Activated naive CD8-positive, alpha-beta T cell treated with anti-CD3 and anti-CD28 coated beads, Interleukin-2, amount 50 U/mL, for 24 hours (primary cell): Measurements from ENCODE around the gene ZNF480.
"Not testable (repeated sequence)": the region's sequence is repeated elsewhere in the genome, so short reads cannot be mapped to it uniquely, and the experiment has no call there.

Experiments
- ATAC-seq: fragments of 150-1000 bp; cut with Tn5 transposase; one replicate; pipeline ENCODE4 v1.10.0; 2021
- DNase-seq: peaks from one replicate; pipeline ENCODE4 v3.0.0; 2021
- H3K27ac Mint-ChIP-seq: one replicate; pipeline ENCODE4 v1.8.0; 2021; ENCODE audit warnings: mild to moderate bottlenecking, mixed read lengths
- H3K27me3 Mint-ChIP-seq: one replicate; pipeline ENCODE4 v1.8.0; 2021; ENCODE audit warnings: mixed read lengths
- H3K36me3 Mint-ChIP-seq: one replicate; pipeline ENCODE4 v1.8.0; 2021; ENCODE audit warnings: low read depth, mixed read lengths
- H3K4me1 Mint-ChIP-seq: one replicate; pipeline ENCODE4 v1.8.0; 2021; ENCODE audit warnings: mixed read lengths
- H3K4me3 Mint-ChIP-seq: one replicate; pipeline ENCODE4 v1.8.0; 2021; ENCODE audit warnings: mild to moderate bottlenecking, moderate library complexity, mixed read lengths
- H3K9me3 Mint-ChIP-seq: one replicate; pipeline ENCODE4 v1.8.0; 2021; ENCODE audit warnings: mixed read lengths

Gene ZNF480

DNA sequence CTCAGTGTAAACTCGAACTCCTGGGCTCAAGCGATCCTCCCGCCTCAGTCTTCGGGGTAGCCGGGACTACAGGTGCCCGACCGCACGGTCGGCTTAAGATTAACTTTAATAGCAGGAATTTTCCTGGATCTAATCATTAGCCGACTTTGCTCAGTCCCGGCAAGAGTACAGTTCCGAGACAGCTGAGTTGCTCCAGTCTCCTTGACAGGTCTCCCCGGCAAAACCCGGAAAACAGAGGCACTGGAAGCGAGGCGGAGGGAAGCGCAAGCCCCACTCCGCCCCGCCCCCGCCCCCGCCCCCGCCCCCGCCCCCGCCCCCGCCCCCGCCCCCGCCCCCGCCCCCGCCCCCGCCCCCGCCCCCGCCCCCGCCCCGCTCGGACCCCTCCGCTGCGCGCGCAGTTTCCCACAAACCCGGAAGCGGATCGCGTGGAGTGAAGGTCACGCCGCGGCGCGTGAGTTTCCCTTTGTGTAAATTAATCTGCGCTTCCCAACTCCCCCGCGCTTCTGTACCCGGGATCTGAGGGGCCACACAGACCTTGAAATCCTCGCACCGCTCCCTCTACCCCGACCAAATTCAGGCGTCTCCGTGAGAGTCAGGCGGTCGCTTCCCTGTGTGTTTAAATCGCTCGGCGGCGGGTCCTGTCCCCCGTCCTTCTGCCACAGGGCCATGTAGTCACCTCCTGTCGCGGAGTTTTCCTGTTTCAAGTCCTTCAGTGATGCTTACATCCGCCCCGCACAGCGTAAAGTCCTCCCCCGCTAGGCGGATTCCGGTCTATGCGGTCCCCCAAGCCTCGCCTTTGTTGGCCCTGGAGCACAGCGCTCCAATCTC lies at the start of gene ZNF480:
Gene ZNF480, plus strand, starts transcription at position 397 of the 828 bp plus-strand sequence. CDS start 3,244 bp downstream, outside the sequence.
- Mint-ChIP-seq H3K36me3 (peaks cover 60% of the 10 kb centered on the region), H3K27me3 (no peaks in the 10 kb centered on the region), H3K27ac (peak within 1 kb of the TSS; percentile 94), H3K4me3 (peak within 1 kb of the TSS; percentile 89), H3K9me3 (peaks cover 64% of the 10 kb centered on the region), H3K4me1 (peaks cover 18% of the 10 kb centered on the region)
- DNase-seq (peak; percentile 75), ATAC-seq (peak; percentile 81)

DNA sequence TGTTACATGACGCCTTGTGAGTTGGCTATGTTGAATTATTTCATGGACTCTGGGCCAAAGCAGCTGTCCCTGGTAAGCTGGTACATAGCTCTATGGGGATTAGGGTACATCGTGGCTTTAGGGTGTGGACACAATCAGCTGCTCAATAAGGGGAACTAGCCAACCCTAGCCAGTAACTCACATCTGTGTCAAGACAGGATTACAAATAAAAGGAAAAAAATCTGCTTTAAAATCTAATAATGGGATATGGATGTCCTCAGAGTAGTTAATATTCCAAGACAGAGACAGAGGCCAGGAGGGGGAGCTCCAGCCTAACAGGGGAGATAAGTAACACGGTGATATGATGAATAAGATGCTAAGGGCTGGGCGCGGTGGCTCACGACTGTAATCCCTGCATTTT lies 48.7 kb upstream of the ZNF480 start:
- no peaks in the 10 kb centered on the region for H3K9me3 Mint-ChIP-seq
- no peaks in the 10 kb centered on the region for H3K27me3 Mint-ChIP-seq
- H3K36me3 Mint-ChIP-seq: no peaks in the 10 kb centered on the region
- DNase-seq (peak; percentile 64), ATAC-seq (peak; percentile 63)
- no peaks in the 10 kb centered on the region for H3K4me1 Mint-ChIP-seq
- H3K27ac Mint-ChIP-seq: no peak overlapping the region
- no peak overlapping the region for H3K4me3 Mint-ChIP-seq

DNA sequence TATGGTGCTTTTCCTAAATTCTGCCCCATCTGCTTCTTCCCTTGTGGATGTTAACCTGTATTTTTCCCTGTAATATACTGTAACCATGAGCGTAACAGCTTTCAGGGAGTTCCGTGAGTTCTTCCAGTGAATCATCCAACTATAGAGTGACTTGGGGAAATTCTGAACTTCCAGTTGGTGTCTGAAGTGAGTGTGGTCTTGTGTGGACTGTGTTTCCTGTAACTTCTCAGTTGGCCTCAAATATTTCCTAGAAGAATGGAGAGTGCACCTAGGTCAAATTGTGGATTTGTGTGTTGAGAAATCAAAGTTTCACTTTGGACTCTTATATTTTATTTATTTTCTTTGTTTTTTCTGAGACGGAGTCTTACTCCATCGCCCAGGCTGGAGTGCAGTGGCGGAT lies 38.5 kb upstream of the ZNF480 start:
- Mint-ChIP-seq H3K27ac (no peak overlapping the region), H3K36me3 (no peaks in the 10 kb centered on the region), H3K4me1 (no peaks in the 10 kb centered on the region), H3K4me3 (no peak overlapping the region), H3K27me3 (peaks cover 2% of the 10 kb centered on the region), H3K9me3 (peaks cover 14% of the 10 kb centered on the region)
- ATAC-seq: no peak
- DNase-seq: no peak

DNA sequence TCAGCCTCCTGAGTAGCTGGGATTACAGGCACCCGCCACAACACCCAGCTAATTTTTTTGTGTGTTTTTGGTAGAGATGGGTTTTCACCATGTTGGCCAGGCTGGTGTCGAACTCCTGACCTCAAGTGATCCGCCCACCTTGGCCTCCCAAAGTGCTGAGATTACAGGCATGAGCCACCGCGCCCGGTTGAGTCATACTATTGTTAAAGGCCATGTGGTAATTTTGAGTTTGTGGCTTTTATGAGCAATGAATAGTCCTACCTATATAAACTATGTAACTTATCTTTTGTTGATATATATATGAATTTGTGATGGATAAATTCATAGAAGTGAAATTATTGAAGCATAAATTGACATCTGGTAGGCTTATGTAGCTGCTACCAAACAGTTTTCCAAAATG lies 31.4 kb upstream of the ZNF480 start:
- not testable (repeated sequence) for H3K4me1 Mint-ChIP-seq, H3K27ac Mint-ChIP-seq
- peaks cover 11% of the 10 kb centered on the region for H3K36me3 Mint-ChIP-seq

DNA sequence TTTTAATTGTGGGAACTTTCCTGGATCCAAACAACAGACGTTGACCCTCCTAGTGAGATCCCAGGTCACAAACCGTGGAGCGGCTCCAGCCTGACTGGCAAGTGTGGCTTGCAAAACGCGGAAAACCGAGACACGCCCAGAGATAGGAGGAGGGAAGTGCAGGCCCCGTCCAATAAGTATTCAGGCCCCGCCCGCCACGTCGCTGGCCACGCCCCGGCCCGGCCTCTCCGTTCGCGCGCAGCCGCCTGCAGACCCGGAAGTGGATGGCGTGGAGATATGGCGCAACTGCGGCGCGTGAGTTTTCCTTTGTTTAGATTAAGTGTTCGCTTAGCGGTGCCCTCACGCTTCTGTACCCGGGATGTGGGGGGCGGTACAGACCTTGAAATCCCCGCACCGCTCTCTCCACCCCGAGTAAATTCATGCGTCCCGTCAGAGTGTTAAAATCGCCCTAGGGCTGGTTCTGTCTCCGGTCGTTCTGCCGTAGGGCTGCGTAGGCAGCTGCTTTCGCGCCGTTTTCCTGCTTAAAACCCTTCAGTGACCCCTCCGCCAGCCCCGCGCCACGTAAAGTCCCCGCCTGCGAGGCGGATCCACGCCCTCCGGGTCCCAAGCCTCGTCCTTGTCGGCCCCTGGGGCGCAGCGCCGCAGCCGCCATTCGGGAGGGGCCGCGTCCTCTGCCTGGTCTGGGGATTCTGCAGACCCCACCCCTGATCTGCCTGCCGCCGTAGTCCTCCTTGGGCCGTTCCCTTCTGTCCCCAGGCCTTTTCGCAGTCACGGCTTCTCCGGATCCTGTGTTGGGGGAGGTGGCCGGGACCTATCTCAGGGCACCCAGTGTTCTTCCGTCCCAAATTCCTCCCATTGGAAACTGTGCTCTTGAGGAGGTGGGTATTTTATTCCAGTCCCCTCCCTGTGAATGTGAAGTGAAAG lies 27.4 kb upstream of the ZNF480 start, which contains the start of gene ZNF766:
Gene ZNF766, plus strand, starts transcription at position 250 of the 924 bp plus-strand sequence. Its CDS starts 27 bp downstream, at position 277.
- Mint-ChIP-seq H3K9me3 (peaks cover 38% of the 10 kb centered on the region), H3K36me3 (peaks cover 47% of the 10 kb centered on the region), H3K27me3 (no peaks in the 10 kb centered on the region), H3K27ac (peak within 1 kb of the TSS; percentile 94), H3K4me1 (peaks cover 40% of the 10 kb centered on the region), H3K4me3 (peak within 1 kb of the TSS; percentile 99)
- peak; percentile 98 for DNase-seq
- peak; percentile 98 for ATAC-seq

More for the DNA sequence above, 31.4 kb upstream of the ZNF480 start:
- not testable (repeated sequence) for H3K27me3 Mint-ChIP-seq, H3K4me3 Mint-ChIP-seq, ATAC-seq
- DNase-seq: peak; percentile 18
- H3K9me3 Mint-ChIP-seq: peaks cover 20% of the 10 kb centered on the region

DNA sequence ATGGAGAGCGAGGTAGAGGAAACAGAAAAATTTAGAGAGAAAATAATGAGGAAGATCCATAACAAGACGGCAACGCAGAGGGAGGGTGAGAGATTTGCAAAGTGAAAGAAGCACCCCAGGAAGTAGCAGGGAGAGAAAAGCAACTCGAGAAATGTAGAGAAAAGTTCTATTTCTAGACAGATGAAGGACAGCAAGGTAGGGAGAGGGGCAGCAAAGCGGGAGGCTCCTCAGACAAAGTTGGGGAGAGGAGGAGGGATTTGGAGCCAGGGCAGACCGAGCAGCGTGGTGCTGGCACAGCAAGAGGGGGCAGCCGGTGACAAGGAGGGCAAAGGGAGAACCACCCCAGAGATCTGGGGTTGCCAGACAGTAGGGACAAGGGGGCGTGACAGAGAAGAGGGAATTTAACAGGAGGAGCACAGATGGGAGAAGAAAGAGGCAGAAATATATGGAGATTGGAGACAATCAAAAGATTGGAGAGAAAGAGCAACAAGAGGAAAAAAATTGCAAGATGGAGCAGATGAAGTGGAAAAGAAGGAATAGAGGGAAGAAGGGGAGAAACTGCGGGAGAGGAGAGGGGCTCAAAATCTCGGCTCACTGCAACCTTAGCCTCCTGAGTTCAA lies 26.6 kb upstream of the ZNF480 start:
- DNase-seq (peak; percentile 10), ATAC-seq (no peak)
- Mint-ChIP-seq H3K4me3 (peak overlapping the region; percentile 99), H3K36me3 (peaks cover 55% of the 10 kb centered on the region), H3K9me3 (peaks cover 40% of the 10 kb centered on the region), H3K4me1 (peaks cover 45% of the 10 kb centered on the region), H3K27ac (peak overlapping the region; percentile 94), H3K27me3 (no peaks in the 10 kb centered on the region)

DNA sequence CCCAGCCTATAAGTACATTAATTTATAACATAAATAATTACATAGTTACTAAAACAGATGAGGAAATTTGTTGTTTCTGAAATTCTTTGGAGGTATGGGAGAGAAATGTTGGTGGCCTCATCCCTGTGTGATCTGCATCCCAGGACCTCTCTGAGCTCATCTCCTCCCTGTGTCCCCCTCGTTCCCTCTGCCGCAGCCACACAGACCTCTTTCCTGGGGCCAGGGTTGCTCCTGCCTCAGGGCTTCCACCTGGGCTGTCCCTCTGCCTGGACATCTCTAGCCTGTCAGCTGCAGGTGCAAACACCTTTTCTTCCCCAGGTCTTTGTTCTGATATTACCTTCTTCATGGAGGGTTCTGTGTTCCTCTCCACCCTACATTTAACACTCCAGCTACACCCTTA lies 23.7 kb upstream of the ZNF480 start:
- H3K27me3 Mint-ChIP-seq: no peaks in the 10 kb centered on the region
- no peak overlapping the region for H3K4me3 Mint-ChIP-seq
- H3K27ac Mint-ChIP-seq: no peak overlapping the region

DNA sequence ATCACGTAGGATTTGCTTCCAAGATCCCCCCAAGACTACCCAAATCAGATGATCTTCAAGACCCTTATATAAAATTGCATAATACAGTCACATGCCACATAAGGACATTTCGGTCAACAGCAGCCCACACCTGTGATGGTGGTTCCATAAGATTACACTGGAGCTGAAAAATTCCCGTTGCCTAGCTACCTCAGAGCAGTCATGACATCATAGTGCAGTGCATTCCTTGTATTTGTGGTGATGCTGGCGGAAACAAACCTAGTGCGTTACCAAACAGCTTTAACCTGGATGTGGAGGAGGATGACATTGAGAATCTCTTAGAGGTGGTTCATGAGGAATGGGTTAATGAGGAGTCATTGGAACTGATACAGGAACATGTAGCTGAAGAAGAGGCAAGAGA lies 22.8 kb upstream of the ZNF480 start:
- Mint-ChIP-seq H3K4me3 (no peak overlapping the region), H3K36me3 (peaks cover 87% of the 10 kb centered on the region), H3K27ac (no peak overlapping the region), H3K27me3 (no peaks in the 10 kb centered on the region), H3K9me3 (peaks cover 52% of the 10 kb centered on the region), H3K4me1 (peaks cover 70% of the 10 kb centered on the region)
- DNase-seq (no peak), ATAC-seq (no peak)

More for the DNA sequence above, 23.7 kb upstream of the ZNF480 start:
- Mint-ChIP-seq H3K4me1 (peaks cover 65% of the 10 kb centered on the region), H3K9me3 (peaks cover 43% of the 10 kb centered on the region), H3K36me3 (peaks cover 78% of the 10 kb centered on the region)
- DNase-seq: no peak
- ATAC-seq: no peak

DNA sequence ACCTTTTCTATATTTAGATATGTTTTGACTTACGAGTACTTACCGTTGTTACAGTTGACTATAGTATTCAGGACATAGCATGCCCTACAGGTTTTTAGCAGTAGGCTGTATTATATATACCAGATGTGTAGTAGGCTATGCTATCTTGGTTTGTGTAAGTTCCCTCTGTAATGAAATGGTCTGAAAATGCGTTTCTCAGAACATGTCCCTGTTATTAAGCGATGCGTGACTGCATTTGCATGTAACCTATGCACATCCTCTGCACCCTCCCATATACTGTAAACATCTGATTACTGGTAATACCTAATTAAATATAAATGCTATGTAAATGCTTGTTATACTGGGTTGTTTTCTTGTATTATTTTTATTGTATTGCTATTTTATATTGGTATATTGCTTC lies 21.0 kb upstream of the ZNF480 start:
- Mint-ChIP-seq H3K4me3 (no peak overlapping the region), H3K9me3 (peaks cover 48% of the 10 kb centered on the region), H3K27ac (no peak overlapping the region), H3K4me1 (peaks cover 61% of the 10 kb centered on the region), H3K36me3 (peaks cover 87% of the 10 kb centered on the region), H3K27me3 (no peaks in the 10 kb centered on the region)
- DNase-seq (no peak), ATAC-seq (no peak)

DNA sequence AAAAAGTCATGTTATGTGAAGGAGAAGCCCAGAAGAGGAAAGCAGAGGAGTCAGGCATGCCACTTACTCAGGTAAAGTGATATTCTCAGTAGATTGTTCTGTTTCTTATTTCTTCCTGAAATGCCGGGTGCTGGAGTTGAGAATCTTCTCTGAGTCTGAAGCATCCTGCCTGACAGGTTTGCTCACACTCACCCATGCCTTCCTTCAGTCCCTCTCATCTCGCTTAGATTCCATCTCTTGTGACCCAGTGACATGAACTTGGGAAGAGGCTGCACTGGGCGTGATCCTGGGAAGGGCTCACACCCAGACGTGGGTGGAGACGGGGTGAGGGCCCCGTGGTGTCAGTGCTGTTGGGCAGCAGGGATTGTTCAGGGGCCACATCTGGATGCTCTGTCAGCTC lies 19.5 kb upstream of the ZNF480 start:
- DNase-seq (no peak), ATAC-seq (no peak)
- H3K36me3 Mint-ChIP-seq: peaks cover 87% of the 10 kb centered on the region
- no peaks in the 10 kb centered on the region for H3K27me3 Mint-ChIP-seq
- H3K27ac Mint-ChIP-seq: no peak overlapping the region
- H3K4me1 Mint-ChIP-seq: peaks cover 51% of the 10 kb centered on the region
- no peak overlapping the region for H3K4me3 Mint-ChIP-seq
- peaks cover 52% of the 10 kb centered on the region for H3K9me3 Mint-ChIP-seq

DNA sequence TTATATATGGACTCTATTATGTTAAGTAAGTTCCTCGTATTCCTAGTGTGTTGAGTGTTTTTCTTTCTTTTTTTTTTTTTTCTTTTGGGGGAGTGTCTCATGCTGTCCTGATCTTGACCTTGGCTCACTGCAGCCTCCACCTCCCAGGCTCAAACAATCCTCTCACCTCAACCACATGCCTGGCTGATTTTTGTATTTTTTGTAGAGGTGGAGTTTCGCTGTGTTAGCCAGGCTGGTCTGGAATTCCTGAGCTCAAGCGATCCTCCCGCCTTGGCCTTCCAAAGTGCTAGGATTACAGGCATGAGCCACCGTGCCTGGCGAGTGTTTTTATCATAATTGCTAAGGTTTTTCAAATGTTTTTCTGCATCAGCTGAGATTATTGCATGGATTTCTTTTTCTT lies 10.7 kb upstream of the ZNF480 start:
- Mint-ChIP-seq H3K4me1 (peaks cover 3% of the 10 kb centered on the region), H3K9me3 (peaks cover 56% of the 10 kb centered on the region), H3K27me3 (no peaks in the 10 kb centered on the region), H3K36me3 (peaks cover 97% of the 10 kb centered on the region), H3K27ac (no peak overlapping the region), H3K4me3 (no peak overlapping the region)
- DNase-seq (no peak), ATAC-seq (no peak)

DNA sequence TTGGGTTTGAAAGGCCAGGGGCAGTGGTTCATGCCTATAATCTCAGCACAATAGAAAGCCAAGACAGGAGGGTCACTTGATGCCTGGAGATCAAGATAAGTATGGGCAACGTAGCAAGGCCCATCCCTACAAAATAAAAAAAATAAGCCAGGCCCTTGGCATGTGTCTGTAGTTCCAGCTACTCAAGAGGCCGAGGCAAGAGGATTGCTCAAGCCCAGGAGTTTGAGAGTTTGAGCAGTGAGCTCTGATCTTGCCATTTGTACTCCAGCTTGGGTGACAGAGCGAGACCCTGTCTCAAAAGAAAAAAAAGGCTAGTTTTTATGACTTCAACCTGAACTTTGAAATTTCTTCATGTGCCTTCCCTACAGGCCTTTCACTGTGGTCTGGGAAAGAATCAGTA lies 5.2 kb upstream of the ZNF480 start:
- ATAC-seq: no peak
- peaks cover 66% of the 10 kb centered on the region for H3K36me3 Mint-ChIP-seq
- DNase-seq: no peak
- no peak overlapping the region for H3K27ac Mint-ChIP-seq
- H3K4me3 Mint-ChIP-seq: no peak overlapping the region
- no peaks in the 10 kb centered on the region for H3K27me3 Mint-ChIP-seq
- H3K4me1 Mint-ChIP-seq: peaks cover 6% of the 10 kb centered on the region
- H3K9me3 Mint-ChIP-seq: peaks cover 53% of the 10 kb centered on the region

DNA sequence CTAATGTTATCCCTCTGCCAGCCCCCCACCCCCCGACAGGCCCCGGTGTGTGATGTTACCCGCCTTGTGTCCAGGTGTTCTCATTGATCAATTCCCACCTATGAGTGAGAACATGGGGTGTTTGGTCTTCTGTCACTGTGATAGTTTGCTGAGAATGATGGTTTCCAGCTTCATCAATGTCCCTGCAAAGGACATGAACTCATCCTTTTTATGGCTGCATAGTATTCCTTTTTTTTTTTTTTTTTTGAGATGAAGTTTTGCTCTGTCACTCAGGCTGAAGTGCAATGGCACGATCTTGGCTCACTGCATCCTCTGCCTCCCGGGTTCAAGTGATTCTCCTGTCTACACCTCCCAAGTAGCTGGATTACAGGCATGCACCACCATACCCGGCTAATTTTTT lies 4.0 kb upstream of the ZNF480 start:
- not testable (repeated sequence) for H3K27ac Mint-ChIP-seq, DNase-seq, ATAC-seq, H3K27me3 Mint-ChIP-seq, H3K4me3 Mint-ChIP-seq
- H3K4me1 Mint-ChIP-seq: peaks cover 15% of the 10 kb centered on the region
- H3K9me3 Mint-ChIP-seq: peaks cover 51% of the 10 kb centered on the region
- H3K36me3 Mint-ChIP-seq: peaks cover 60% of the 10 kb centered on the region

DNA sequence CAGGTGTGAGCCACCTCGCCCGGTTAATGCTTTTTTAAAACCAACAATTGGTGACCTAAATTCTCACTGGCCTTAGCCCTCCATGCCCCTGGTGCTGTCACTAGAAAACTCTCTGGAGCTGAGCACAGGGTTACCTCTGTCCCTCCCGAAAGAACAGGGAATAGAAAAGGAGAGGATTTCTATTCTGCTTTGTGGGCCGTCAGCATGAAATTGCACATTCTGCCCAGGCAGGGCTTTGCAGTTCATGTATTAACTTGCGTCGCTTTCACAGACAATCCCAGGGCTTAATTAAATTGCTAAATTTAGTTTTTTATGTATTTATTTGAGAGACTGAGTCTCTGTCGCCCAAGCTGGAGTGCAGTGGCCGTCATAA lies 583 bp upstream of the ZNF480 start:
- Mint-ChIP-seq H3K4me1 (peaks cover 18% of the 10 kb centered on the region), H3K9me3 (peaks cover 59% of the 10 kb centered on the region), H3K36me3 (peaks cover 59% of the 10 kb centered on the region), H3K27me3 (no peaks in the 10 kb centered on the region), H3K4me3 (peak overlapping the region; percentile 71), H3K27ac (no peak overlapping the region)
- ATAC-seq (peak; percentile 11), DNase-seq (no peak)
